GM18909 (cell line): ENCODE measurements around the gene ISLR.
A peak's percentile ranks its signal among the peaks of the same experiment; 100 is the strongest.
"Not testable (repeated sequence)": the region's sequence is repeated elsewhere in the genome, so short reads cannot be mapped to it uniquely, and the experiment has no call there.

Source experiments
- ATAC-seq: cut with Tn5 transposase; IDR thresholded peaks from one replicate; pipeline ENCODE4 v1.9.1; 2021; ENCODE audit warnings: mild to moderate bottlenecking; ENCODE audit not compliant: unreplicated experiment, poor library complexity

ISLR gene

DNA sequence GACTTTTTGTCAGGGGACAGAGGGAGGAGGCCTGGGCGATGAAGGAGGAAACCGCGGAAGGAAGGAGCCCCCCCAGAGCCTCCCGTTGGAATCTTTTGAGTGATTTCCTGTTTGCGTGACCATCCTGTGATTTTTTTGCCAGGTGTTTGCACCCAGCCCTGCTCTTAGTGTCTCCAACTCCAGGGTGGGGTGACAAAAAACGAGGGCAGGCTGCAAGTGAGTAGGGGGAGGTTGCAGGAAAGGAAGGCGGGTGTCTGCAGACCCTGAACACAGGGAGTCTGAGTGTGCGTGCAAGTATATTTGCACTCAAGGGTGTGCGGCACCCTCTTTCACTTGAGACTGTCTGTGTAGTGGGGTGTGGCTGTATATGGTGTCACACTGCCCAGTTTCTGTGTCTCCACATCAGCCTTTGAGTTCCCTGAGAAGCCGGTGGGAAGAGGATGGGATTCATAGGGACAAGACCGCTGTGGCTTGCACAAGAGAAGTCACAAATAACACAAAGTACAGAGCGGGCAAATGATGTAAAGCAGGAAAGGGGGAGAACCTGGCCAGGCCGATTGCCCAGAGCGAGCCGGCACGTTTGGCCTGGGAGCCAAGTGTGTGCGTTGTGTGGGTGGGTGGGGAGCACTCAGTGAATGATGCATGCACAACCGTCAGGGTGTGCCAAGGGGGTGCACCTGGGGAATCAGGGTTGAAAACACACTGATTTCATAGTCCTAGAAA is 36.5 kb upstream of the ISLR start:
- ATAC-seq: no peak

DNA sequence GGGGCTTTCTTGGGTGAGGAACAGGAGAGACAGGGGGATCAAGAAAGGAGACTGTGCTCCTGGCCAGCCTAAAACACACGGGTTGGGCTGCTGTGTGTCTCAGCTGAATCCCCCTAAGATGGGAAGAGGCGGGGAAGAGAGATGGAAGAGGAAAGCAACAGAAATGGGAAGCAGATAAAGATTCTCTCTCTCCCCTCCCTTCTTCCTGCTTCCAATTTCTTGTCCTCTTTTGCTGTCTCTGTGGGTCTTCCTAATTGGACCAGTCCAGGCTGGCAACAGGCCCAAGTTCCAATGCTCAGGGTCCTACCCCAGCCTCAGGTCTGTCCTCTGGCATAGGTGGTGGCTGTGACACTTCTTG is 36.0 kb upstream of the ISLR start:
- no peak for ATAC-seq

DNA sequence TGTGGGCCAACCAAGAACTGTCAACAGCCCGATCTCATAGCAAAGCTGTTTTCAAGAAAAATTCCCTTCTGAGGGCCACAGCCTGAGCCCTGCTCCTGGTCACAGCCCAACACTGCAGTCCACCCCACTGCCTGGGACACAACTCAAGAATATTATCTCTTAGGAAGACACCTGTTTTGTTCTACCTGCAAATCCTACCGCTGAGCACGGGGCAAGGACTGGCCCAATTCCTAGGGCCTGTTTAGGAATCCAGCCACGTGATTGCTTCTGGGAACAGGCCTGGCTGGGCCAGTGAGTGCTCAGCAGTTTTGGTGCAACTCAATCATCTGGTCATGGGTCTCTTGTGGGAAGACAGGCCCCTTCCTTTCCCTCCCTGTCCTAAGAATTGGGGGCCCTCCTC is 34.9 kb upstream of the ISLR start:
- no peak for ATAC-seq

DNA sequence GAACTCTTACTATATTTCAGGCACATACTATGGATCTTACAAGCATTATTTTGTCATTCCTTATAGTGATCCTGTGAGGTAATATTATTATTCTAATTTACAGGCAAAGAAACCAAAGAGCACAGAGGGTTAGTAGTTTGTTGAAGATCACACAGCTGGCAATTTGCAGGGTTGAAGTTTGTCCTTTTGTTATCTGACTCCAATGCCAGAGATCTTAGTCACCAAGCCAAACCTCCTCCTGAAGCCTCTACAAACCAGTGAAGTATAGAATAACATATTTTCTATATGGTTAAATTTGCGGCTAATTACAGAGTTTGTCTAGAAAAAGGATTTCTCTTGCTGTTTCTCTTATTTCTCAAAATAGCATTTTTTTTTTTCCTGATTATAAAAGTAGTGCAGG is 31.9 kb upstream of the ISLR start:
- no peak for ATAC-seq

DNA sequence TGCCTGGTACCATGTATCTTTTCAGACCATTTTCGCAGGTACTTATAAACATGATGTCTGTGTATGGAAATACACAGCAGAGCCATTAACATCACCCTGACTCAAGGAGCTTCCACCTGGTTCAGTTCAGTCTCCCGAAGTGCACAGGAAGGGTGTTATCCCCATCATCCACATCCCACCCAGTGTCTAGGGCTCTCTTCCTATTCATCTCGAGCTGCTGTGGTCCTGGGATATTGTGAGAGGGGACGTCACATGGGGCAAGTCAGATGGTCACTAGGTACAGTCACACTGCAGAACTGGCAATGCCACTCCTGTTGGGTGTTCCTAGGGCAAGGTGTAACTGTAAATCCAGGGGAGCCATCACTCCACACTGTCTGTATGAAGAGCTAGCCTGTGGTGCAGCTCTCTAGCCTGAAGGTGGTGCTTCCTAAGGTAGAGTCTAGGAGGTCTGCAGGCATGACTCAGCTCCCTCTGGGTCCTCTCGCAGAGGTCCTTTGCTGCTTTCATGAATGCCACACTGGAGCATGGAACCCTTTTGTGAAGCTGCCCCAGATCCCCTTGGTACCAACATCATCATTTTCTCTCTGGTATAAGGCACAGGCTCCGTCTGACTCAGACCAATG is 29.2 kb upstream of the ISLR start:
- no peak for ATAC-seq

DNA sequence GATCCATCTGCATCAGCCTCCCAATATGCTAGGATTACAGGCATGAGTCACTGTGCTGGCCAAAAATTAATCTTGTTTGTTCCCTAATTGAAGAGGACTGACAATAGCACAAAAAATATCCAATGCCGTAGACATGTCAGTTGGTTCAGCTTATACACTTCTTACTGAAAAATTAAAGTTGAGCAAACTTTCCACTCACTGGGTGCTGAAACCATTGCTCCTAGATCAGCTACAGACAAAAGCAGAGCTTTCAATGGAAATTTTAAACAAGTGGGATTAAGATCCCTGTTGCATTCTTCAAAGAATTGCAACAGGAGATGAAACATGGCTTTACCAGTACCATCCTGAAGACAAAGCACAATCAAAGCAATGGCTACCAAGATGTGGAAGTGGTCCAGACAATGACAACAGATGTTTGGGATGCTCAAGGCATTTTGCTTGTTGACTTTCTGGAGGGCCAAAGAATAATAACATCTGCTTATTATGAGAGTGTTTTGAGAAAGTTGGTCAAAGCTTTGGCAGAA is 27.2 kb upstream of the ISLR start:
- no peak for ATAC-seq

DNA sequence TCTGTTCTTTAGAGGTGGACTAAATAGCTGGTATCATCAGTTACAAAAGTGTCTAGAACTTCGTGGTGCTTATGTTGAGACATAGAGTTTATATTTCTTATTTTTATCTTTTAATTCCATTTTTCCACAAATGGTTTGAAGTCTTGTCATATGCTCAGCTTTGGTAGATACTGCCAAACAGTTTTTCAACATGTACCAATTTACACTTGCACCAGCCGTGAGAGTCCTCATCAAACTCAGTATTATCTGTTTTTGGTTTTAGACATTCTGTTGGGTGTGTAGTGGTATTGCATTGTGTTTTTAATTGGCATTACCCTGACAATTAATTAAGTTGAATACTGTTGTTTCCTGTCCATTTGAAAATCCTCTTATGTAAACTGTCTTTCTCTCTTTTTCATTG is 26.5 kb upstream of the ISLR start:
- ATAC-seq: no peak

DNA sequence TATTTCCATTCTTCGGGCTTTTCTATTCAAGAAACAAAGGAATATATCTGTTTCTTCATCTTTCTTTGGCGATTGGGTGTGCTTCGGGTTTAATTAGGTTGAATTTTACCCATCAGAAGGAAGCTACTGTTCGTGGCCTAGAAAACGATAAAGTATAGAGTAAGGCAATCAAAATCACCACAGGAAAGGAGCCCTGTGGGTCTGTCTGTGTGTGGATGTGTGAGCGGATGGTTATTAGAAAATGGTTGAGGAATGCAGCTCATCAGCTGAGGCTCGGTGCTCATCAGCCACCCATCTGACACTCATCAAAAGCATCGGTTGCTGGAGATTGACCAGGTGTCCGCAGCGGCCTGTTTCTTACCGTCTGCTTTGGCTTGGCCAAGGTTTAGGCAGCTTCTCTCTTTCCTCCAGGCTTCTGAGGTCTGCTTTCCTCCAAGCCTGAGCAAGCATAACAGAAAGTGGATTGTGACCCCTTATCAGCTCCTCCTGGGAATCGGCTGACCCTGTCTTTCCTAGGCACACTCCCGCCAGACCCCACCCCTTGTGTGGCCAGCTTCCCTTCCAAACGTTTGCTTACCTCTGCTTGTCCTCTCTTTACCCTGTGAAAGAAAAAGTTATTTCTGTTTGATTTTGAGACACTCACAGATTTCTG is 17.6 kb upstream of the ISLR start:
- ATAC-seq: no peak

DNA sequence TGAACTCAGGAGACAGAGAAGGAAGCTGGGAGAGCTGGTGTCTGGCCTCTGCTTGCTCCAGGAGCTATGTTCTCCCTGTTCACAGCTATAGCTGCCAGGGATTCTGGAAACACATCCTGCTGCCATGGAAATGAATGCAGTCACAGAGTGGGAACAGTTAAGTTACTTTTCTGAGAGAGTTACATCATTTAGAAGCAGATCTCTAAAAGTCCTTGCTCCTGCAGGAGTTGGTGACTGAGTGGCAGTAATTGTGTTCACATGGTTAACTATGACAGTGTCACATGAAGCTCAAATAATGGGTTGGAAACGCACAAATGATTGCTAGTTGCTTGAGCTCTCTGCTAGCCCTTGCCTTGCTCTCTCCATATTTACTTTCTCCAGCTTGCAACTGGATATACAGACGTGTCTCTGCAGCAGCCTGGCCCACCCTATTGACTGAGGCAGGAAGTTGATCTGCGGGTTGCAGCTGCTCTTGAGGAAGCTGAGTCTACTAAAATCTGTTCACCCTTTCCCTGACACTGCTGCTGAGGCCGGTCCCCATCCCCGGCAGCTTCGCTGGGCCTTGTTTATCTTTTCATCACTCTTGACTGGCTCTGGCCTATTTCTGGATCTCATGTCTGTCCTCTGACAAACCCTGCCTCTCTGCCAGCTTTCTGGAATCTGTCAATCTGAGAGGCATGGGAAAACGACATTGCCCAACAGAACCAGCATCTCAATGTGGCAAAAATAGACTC is 16.7 kb upstream of the ISLR start:
- ATAC-seq: no peak

DNA sequence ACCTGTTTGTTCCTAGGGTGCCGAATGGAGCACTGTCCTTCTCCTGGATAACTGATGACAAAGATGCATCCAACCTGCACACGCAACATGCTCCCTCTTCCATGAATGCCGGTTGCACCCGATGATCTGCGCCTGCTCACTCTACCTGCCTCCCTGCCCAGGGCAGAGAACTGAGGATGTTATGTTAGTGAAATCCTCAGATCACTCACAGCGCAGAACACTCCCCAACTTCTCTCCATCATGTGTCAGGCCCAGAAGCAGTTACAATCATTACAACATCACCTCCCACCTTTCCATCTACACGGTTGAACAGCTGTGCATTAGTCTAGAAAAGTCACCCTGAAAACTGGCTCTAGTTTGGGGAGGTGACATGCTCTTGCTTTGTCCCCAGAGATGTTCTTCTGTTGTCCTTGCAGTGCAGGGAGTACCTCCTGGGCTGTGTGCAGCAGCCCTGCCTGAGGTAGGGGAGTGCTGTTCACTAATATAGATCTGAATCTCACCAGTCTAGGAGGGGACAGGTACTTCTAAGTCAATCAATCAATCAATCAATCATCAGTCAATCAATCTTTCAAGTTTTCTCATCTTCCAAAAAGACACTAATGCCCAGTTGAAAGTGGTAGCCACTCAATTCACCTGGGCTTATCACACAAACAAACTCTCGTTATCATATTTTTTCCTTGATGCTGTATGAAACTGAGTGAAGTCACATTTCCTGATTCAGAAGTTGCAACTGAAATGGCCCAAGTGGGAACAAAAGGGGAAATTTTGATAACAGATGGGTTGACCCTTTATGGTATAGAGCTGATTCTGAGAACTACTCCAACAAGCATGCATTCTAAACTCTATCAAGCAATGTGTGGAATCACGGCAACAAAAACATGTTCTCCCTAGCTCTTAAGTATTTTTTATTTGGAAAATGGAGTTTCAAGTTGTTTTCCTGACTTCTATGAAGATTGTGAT is 15.4 kb upstream of the ISLR start:
- no peak for ATAC-seq

DNA sequence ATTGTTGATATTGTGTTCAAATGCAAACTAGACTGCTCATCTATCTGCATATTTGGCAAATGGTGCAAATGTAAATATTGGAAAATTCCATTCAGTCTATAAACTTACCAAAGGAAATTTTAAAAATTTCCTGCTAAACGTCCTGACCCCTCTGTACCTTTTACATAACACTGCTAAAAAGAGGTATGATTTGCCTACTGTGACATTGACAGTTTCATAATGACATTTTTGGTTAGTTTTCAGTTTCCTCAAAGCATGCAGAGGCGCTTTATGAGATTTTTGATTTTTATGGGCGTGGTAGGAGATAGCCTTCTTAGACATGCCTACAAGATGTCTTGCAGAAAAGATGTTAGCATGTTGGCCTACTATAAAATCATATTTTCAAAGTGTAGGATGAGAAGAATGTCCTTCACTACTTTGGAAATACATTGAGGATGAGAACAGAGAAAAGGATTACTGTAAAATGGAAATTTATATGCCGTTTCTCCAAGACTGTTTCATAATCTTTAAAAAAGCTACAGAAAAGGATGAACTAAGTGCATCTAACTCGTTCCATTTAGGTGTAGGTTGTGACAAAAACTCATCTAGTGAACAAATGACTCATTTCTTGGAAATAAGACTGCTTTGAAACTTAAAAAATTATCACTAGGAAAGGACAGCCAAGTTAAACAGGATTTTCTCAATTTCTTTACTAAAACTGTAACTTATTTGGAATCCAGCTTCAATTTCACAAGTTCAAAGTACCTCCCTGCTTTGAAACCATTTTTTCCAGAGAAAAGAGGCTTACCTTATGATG is 14.5 kb upstream of the ISLR start:
- ATAC-seq: peak; percentile 53

DNA sequence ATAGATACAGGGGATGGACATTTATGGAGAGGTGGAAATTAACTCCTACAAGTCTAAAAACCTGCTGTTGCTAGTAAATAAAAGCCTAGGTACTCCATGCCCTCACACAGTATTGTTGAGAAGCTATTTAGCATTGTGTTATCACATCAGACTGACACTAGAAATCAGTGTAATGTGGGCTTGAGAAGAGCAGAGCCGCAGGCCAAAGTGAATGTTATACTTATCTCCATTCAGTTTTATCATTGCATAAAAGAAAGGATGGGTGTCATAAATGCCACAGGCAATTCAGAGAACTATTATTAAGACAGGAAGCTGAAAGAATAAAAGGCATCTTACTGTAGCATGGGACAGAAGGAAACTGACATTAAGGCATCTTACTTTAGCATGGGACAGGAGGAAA is 13.7 kb upstream of the ISLR start:
- no peak for ATAC-seq

DNA sequence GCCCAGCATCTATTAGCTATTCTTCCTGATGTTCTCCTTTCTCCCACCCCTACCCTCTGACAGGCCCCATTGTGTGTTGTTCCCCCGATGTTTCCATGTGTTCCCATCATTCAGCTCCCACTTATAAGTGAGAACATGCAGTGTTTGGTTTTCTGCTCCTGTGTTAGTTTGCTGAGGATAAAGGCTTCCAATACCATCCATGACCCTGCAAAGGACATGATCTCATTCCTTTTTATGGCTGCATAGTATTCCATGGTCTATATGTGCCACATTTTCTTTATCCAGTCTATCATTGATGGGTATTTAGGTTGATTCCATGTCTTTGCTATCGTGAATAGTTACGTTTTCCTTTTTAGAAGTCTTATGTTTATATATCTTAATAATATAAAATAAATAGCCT is 13.1 kb upstream of the ISLR start:
- ATAC-seq: not testable (repeated sequence)

DNA sequence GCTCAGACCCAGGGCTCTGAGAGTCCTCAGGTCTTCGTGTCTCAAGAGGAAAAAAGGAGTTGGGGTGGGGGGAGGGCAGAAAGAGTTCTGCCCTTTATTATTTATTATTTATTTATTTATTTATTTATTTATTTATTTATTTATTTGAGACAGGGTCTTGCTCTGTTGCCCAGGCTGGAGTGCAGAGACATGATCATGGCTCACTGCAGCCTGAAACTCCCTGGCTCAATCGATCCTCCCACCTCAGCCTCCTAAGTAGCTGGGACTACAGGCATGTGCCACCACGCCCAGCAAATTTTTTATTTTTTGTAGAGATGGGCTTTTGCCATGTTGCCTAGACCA is 11.3 kb upstream of the ISLR start:
- ATAC-seq: not testable (repeated sequence)

DNA sequence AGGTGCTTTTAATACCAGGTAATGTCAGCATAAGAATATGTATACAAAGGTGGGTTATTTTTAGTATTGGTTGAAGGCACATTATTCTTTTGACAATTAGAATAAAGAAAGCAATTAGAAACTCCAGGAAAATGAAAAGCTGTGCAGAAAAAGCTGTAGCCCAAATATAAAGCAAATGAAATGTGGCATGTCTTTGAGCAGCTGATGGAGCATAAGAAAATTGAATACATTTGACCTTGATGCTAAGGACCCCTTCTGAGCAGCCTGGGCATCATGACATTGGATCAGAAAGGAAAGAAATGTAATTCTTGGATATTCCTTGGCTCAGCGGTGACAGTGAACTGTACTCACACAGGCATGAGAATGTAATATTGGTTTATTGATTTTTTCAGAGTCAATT is 8.0 kb upstream of the ISLR start:
- no peak for ATAC-seq

DNA sequence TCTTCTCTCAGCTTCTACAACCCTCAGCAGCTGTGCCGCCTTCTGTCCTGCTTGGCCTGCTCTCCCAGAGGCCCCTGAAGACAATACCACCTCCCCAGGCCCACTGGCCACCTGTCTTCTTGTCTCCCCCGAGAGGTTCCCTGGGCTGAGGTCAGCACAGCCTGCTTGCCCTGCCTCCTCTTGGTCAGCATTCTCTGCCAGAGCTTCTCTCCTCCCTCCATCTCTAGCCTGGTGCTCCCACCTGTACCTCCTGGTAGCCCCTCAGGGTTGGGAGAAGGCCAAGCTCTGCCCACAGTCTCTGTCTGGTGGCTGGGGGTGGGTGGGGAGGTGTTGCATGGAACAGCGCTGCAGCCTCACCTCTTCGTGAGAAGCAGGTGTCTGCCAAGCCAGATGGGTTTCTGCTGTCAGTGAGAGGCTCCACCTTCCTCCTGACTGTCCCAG is 5.6 kb upstream of the ISLR start:
- no peak for ATAC-seq

DNA sequence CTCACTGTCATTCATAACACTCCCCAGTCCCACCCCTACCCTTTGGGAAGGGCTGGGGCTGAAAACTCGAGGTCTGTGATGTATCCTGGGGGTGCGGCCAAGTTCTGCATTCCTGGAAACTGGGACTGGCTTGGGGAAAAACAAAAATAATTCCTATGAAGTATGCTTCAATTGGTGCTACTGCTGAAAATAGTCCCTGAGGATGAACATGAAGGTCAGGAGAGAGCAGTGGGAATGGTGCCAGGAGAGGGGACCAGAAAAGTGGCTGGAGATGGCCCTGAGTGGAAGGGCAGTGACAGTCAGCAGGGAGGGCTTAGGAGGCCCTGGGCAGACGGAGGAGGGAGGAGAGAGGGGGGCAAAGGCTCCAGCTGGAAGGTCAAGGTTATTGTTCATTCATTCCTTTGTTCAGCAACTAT is 4.8 kb upstream of the ISLR start:
- no peak for ATAC-seq

DNA sequence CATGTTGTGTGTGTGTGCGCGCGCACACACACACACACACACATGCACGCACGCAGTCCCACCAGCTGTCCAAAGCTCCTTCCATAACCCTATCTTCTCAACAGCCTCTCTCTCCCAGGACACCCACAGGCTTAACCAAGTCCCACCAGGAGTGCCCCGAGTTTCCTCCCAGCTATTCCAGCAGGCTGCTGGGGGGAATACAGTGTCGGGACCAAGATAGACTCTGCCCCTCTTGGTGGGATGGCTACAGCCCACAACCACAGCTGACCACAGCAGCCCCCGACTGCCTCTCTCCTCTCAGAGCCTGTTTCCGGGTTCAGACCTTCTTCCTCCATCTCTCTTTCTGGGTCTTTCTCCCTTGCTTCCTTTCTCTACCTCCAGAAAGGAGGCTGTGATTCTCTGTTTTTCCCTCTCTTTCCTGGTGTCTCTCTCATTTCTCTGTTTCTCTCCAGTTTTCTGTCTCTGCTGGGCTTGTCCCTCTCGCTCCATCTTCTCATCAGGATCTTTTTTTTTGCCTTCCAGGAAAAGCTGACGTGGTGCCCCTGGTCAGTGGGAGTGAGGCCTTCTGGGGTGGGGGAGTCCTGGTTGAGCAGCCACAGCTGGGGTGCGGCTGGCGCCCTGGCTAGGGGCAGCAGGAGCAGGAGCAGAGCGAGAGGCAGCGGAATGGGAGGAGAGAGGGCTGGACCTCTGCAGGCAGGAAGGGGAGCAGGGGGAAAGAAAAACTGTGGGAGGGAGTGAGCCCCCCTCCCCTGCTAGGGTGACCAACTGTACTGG is 3.3 kb upstream of the ISLR start:
- no peak for ATAC-seq
